Adrenal gland (tissue), 12 donors: Measurements from ENCODE around the gene P2RY8. TPM values are rescaled to one million over a fixed set of nuclear protein-coding genes. Genes with fewer than 3 reads are reported as not detected.

Experiments
- DNase-seq, 7 donors: peaks; one replicate each; pipeline ENCODE4 v3.0.0-alpha.2; 2019 to 2020
- H3K27ac ChIP-seq, 5 donors: fragments of 200-600 bp; sonication (generic) in 4 of 5; 1 replicate in 3 of 5; 2 replicates in 2 of 5; pipeline versions ENCODE4 v1.5.1 to v1.8.0; 2016 to 2020; ENCODE audit warnings: mild to moderate bottlenecking in 1 of 5
- H3K27me3 ChIP-seq: fragments of 200-600 bp; 2 replicates; pipeline ENCODE4 v1.8.0; 2021
- H3K36me3 ChIP-seq, 2 donors: fragments of 200-600 bp; replicated peaks in 1 of 2; 1 replicate in 1 of 2; 2 replicates in 1 of 2; pipeline versions ENCODE4 v1.5.1 to v1.8.0; 2018 to 2022
- H3K4me1 ChIP-seq, 2 donors: fragments of 200-600 bp; replicated peaks in 1 of 2; 1 replicate in 1 of 2; 2 replicates in 1 of 2; pipeline versions ENCODE4 v1.5.1 to v1.8.0; 2018 to 2021
- H3K4me3 ChIP-seq, 4 donors: fragments of 200-600 bp; sonication (generic) in 3 of 4; one replicate each; pipeline ENCODE4 v1.5.1; 2016 to 2018
- H3K9me3 ChIP-seq, 3 donors: fragments of 200-600 bp; sonication (generic) in 1 of 3; replicated peaks in 1 of 3; 1 replicate in 2 of 3; 2 replicates in 1 of 3; pipeline versions ENCODE4 v1.5.1 to v1.8.0; 2016 to 2021
- POLR2A ChIP-seq, 2 donors: fragments of 450-650 bp; IDR thresholded peaks; one replicate each; pipeline ENCODE4 v1.6.1; 2017; ENCODE audit warnings: antibody characterized with exemption in 2 of 2, mild to moderate bottlenecking in 2 of 2, moderate library complexity in 1 of 2
- WGBS, 4 donors: extraction: QIAGEN DNeasy Blood & Tissue Kit in 2 of 4; methylation state at CpG; one replicate each; pipeline versions ENCODE4 v1.1.5 to v1.1.7; 2013 to 2017; 5-methylcytosine and 5-hydroxymethylcytosine counted together
- intact Hi-C, 2 donors: fragments of 100-400 bp; cut with DNase I; formaldehyde crosslinking; loops; one replicate each; pipeline versions ENCODE4 v1.14.1 to v1.15.0; 2022 to 2023
- polyA plus RNA-seq, 3 donors: library from polyadenylated mRNA; stranded (reverse); fragments of 200-250 nt in 2 of 3; fragments of 350-450 nt in 1 of 3; fragmentation: Illumina TruSeq in 1 of 3; extraction: RNeasy Lipid Tissue Mini Kit (QIAGEN cat#74804) in 1 of 3; gene quantifications; one replicate each; pipeline ENCODE4 v1.2.3, GENCODE V29; 2013 to 2014
- total RNA-seq, 9 donors: library from RNA; depleted of rRNA in 4 of 9; stranded (reverse); fragments of >200 nt in 4 of 9; fragments of 120-200 nt in 1 of 9; fragmentation: NEBNext Ultra II Directional in 1 of 9; extraction: Animal tissue kit (Norgen Biotek cat#: 25700) in 1 of 9; gene quantifications; one replicate each; pipeline versions ENCODE4 v1.1.0 to v1.2.4, GENCODE V29; 2013 to 2023
- TF ChIP-seq, protein P1 (sequence below), 6 experiments: fragments of 450-650 bp in 4 of 6; fragments of 200-600 bp in 2 of 6; sonication (generic) in 1 of 6; IDR thresholded peaks; 1 replicate in 5 of 6; 2 replicates in 1 of 6; pipeline versions ENCODE4 v1.5.1 to v1.8.0; 2016 to 2021; ENCODE audit warnings: antibody characterized with exemption in 6 of 6, mild to moderate bottlenecking in 2 of 6, moderate library complexity in 1 of 6
- donor health status: healthy with polysubstance abuse.
- donor health status: Bipolar disorder and iron deficiency.
- donor health status: DM: yes; HTN: yes; CAD: no.
- donor health status: DM: no; HTN: no; CAD: no.
- donor health status: DM: no; HTN: no; CAD: no.
- donor health status: DM: yes; HTN: yes; CAD: no.

Gene P2RY8
- total and polyA plus RNA-seq, 12 donors: 1.9 to 13.4 (median 6.0) TPM

DNA sequence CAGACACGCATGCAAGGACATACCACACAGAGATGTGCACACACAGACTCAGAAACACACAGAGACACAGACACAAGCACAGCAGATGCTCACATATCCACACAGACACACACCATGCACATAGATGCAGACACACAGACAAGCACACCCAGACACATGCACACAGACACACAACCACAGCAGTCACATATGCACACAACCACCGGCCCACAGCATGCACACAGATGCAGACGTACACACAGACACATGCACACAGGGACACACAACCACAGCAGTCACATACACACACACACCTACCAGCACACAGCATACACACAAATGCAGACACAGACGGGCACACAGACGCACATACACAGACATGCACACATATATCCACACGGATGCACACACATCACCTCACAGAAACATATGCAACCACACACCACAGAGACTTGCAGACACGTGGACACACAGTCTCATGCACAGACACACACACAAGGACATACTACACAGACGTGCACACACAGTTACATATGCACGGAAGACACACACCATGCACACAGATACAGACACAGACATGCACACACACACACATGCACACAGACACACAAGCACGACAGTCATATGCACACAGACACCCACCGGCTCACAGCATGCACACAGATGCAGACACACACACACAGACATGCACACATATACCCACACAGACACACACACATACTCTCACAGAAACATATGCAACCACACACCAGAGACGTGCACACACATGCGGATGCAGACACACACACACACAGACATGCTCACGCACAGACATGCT lies 119.8 kb downstream of the P2RY8 start:
- H3K27me3 ChIP-seq: no peaks in the 10 kb centered on the region
- peak in 1 of 7 donors; percentile 6 for DNase-seq
- H3K36me3 ChIP-seq: peaks cover 0 to 17% of the 10 kb centered on the region in 2 donors
- TF ChIP-seq, protein P1, sequence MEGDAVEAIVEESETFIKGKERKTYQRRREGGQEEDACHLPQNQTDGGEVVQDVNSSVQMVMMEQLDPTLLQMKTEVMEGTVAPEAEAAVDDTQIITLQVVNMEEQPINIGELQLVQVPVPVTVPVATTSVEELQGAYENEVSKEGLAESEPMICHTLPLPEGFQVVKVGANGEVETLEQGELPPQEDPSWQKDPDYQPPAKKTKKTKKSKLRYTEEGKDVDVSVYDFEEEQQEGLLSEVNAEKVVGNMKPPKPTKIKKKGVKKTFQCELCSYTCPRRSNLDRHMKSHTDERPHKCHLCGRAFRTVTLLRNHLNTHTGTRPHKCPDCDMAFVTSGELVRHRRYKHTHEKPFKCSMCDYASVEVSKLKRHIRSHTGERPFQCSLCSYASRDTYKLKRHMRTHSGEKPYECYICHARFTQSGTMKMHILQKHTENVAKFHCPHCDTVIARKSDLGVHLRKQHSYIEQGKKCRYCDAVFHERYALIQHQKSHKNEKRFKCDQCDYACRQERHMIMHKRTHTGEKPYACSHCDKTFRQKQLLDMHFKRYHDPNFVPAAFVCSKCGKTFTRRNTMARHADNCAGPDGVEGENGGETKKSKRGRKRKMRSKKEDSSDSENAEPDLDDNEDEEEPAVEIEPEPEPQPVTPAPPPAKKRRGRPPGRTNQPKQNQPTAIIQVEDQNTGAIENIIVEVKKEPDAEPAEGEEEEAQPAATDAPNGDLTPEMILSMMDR (IDR thresholded peaks at IDR 0.05): no peak
- no peak for TF ChIP-seq POLR2A (IDR thresholded peaks at IDR 0.05)
- H3K9me3 ChIP-seq: no peaks in the 10 kb centered on the region
- no peaks in the 10 kb centered on the region for H3K4me1 ChIP-seq
- no peak overlapping the region for H3K27ac ChIP-seq
- WGBS, 4 donors: 73 to 87% (median 77%) methylated on average over 9 to 14 of the region's 14 CpGs
- intact Hi-C loops: no loop called here
- no peak overlapping the region for H3K4me3 ChIP-seq

DNA sequence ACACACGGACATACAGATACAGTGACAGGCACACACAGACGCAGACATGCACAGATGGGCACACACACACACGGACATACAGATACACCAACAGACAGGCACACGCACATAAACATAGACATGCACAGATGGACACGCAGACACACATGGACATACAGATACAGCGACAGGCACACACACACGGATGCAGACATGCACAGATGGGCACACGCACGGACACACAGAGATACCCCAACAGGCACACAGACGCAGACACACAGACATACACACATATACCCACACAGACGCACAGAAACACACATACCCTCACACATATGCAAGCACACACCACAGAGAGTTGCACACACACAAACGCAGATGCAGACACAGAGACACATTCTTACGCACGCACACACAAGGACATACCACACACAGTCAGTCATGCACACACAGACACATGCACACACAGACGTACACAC lies 120.6 kb downstream of the P2RY8 start:
- no peak for DNase-seq
- no peaks in the 10 kb centered on the region for H3K9me3 ChIP-seq
- no peak overlapping the region for H3K27ac ChIP-seq
- no peak for TF ChIP-seq POLR2A (IDR thresholded peaks at IDR 0.05)
- TF ChIP-seq, protein P1 (IDR thresholded peaks at IDR 0.05): no peak
- intact Hi-C loops: no loop called here
- 69 to 83% (median 73%) methylated on average over 14 to 15 of the region's 15 CpGs for WGBS, 4 donors
- peaks cover 0 to 19% of the 10 kb centered on the region in 2 donors for H3K36me3 ChIP-seq
- no peaks in the 10 kb centered on the region for H3K4me1 ChIP-seq
- no peak overlapping the region for H3K4me3 ChIP-seq
- no peaks in the 10 kb centered on the region for H3K27me3 ChIP-seq

Other genes starting within 250 kb of the P2RY8 start
- 1 to 10 TPM; 1.4 to 5.0 (median 2.7) TPM for gene IL3RA, start 200.4 kb downstream of the P2RY8 start, total RNA-seq
- gene IL3RA, start 200.4 kb downstream of the P2RY8 start, polyA plus RNA-seq: 1 to 10 TPM; 3.6 to 7.4 (median 5.6) TPM
- gene SLC25A6, start 145.1 kb downstream of the P2RY8 start, total RNA-seq: 100 to 1,000 TPM; 183 to 509 (median 387) TPM
- gene SLC25A6, start 145.1 kb downstream of the P2RY8 start, polyA plus RNA-seq: 100 to 1,000 TPM; 191 to 462 (median 276) TPM
- 10 to 100 TPM in 8 of 9 donors, 1 to 10 TPM in 1; 7.9 to 35.5 (median 31.0) TPM for gene ASMTL, start 84.3 kb downstream of the P2RY8 start, total RNA-seq
- 10 to 100 TPM; 15.9 to 31.3 (median 29.1) TPM for gene ASMTL, start 84.3 kb downstream of the P2RY8 start, polyA plus RNA-seq
- gene AKAP17A, start 54.4 kb upstream of the P2RY8 start, total RNA-seq: 10 to 100 TPM; 26.4 to 53.3 (median 40.4) TPM
- gene AKAP17A, start 54.4 kb upstream of the P2RY8 start, polyA plus RNA-seq: 100 to 1,000 TPM in 1 of 3 donors, 10 to 100 TPM in 2; 17.7 to 112 (median 84.0) TPM
- 1 to 10 TPM in 1 of 9 donors, under 1 TPM in 3, not detected in 5; 0.18 to 6.7 (median 0.64) TPM for gene ASMT, start 77.9 kb upstream of the P2RY8 start, total RNA-seq
- gene ASMT, start 77.9 kb upstream of the P2RY8 start, polyA plus RNA-seq: 1 to 10 TPM in 1 of 3 donors, under 1 TPM in 2; 0.40 to 3.5 (median 0.74) TPM